ENCODE measurements around the gene GADD45B.
"Not testable (repeated sequence)": the region's sequence is repeated elsewhere in the genome, so short reads cannot be mapped to it uniquely, and the experiment has no call there.

GADD45B gene

DNA sequence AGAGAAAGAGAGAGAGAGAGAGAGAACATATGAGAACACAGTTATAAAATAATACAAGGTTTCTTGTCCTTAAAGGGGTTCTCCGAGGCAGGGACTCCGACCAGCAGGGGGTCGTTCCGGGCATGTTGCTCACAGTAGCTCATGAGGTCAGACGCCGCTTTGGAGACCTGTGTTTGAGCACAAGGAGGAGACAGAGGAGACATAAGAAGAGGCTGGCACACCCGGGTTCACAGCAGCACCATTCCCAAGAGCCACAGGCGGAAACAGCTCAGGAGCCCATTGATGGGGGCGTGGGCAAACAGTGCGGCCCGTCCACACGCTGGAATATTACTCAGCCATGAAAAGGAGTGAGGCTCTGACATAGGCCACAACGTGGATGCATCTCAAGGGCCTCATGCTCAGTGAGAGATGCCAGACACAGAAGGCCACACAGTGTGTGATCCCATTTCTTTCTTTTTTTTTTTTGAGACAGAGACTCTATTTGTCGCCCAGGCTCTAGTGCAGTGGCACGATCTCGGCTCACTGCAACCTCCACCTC, 39.1 kb downstream of the GADD45B start:
- DNase-seq (ENCODE audit: low read depth), result no peak

DNA sequence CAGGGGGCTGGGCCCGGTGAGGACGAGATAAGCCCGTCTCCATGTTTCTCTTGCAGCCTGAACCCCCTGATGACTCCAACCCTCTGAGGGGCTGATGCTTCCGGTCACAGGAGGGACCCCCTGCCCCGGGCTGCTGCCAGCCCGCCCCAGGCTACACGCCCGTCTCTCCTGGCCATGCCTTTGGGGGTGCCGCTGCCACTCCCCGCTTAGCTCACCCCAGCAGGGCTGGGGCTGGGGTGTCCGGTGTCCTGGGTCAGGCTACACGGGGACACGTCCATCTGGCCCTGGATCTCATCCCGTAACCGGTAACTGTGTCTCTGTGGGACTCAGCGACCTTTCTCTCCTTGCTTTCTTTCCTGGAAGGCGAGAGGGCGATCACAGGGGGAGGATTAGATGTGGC, 40.8 kb downstream of the GADD45B start:
- DNase-seq (ENCODE audit: low read depth), result no peak

GRCh38 chr19:2517881-2518601, 42.1 kb downstream of the GADD45B start:
- no peak for DNase-seq (ENCODE audit: low read depth)

DNA sequence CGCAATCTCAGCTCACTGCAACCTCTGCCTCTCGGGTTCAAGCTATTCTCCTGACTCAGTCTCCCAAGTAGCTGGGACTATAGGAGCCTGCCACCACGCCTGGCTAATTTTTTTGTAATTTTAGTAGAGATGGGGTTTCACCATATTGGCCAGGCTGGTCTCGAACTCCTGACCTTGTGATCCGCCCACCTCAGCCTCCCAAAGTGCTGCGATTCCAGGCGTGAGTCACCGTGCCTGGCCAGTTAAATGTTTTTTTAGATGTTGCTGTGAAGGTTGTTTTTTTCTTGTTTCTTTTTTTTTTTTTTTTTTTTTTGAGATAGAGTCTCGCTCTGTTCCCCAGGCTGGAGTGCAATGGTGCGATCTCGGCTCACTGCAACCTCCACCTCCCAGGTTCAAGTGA, 42.9 kb downstream of the GADD45B start:
- not testable (repeated sequence) for DNase-seq (ENCODE audit: low read depth)

DNA sequence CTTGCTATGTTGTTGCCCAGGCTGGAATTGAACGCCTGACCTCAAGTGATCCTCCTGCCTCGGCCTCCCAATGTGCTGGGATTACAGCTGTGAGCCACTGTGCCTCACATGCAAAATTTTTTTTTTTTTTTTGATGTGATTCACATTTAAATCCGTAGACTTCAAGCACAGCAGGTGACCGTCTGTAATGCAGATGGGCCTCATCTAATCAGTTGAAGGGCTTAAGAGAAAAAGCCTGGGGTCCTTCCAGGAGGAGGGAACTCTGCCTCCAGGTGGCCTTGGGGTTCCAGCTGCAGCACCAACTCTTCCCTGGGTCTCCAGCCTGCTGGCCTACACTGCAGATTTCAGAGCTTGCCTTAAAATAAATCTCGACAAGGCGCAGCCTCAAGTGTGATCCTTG, 43.6 kb downstream of the GADD45B start:
- no peak for DNase-seq (ENCODE audit: low read depth)

DNA sequence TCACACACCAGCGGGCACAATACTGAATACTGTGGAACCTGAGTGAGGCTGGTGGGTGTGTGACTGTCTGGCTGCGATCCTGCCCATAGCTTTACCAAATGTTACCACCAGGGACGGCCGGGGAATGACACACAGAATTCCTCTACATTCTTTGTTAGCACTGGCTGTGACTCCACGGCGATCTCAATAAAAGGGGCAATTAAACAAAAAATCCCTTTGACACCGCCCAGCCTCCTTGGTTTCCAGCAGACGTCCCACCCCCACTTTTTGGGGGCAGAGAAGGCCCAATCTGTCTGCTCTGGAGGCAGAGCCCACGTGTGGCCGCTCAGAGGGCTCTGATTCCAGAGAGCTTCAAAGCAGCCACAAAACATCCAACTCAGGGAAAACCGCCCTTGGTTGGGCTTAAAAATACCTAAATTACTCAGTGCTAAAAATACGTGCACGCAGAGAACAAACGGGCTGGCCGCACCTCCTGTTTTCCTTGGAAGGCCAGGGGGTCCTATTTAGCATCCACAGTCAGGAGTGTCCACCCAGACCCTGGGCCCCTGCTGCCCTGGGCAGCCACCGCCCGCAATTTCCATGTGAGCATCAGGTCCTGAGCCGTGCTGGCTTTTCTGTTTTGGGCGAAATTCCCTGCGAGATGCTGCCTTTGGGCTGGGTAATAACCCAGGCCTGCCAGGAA, 47.8 kb downstream of the GADD45B start:
- peak; percentile 32 for DNase-seq (ENCODE audit: low read depth)

GRCh38 chr19:2524361-2524839, 48.5 kb downstream of the GADD45B start:
- no peak for DNase-seq (ENCODE audit: low read depth)

GRCh38 chr19:2524840-2525723, 49.2 kb downstream of the GADD45B start:
- no peak for DNase-seq (ENCODE audit: low read depth)

DNA sequence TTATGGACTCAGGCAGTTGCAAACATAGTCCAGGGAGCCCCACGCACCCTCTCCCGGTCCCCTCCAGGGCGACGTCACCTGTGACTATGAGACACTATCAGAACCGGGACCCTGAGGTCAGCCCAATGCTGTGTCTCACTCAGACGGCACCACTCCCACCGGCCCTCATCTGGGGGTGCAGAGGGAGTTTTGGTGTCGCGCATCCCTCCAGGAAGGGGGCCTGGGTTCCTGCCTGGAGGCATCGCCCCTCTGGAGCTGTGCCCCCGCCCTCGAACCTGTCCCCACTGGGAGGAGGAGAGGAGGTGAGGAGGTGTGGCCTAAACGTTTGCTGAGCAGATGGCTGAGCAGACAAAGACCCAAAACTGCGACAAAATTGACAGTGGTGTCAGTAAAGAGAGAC, 51.2 kb downstream of the GADD45B start:
- no peak for DNase-seq (ENCODE audit: low read depth)

GRCh38 chr19:2527686-2528085, 51.8 kb downstream of the GADD45B start:
- DNase-seq (ENCODE audit: low read depth), result no peak

All from non-pigmented ciliary epithelial cell (primary cell).